CD8-positive, alpha-beta memory T cell (primary cell): Measurements from ENCODE around the gene C1orf174. TPM values are rescaled to one million over a fixed set of nuclear protein-coding genes. Genes with fewer than 3 reads are reported as not detected.

Source experiments
- polyA plus RNA-seq: library from polyadenylated mRNA; unstranded; fragments of 300-500 nt; fragmentation: Illumina TruSeq; gene quantifications from one replicate; pipeline ENCODE4 v1.2.3, GENCODE V29; 2021
- total RNA-seq, 2 experiments: library from RNA; stranded (reverse); gene quantifications; one replicate each; pipeline ENCODE4 v1.2.3, GENCODE V29; 2021

The C1orf174 gene
- total and polyA plus RNA-seq, 3 experiments from 2014 or later, result 31.1 to 51.8 (median 49.7) TPM

Other genes with a start within 250 kb of the C1orf174 start
- under 1 TPM; 0.49 to 0.63 TPM for gene TP73, start 247.8 kb downstream of the C1orf174 start, total RNA-seq
- 0.20 TPM for gene TP73, start 247.8 kb downstream of the C1orf174 start, polyA plus RNA-seq
- not detected for gene CCDC27, start 147.8 kb downstream of the C1orf174 start, total RNA-seq
- not detected for gene CCDC27, start 147.8 kb downstream of the C1orf174 start, polyA plus RNA-seq
- 1 to 10 TPM in 1 of 2 experiments, under 1 TPM in 1; 0.80 to 1.6 TPM for gene SMIM1, start 127.5 kb downstream of the C1orf174 start, total RNA-seq
- 1.1 TPM for gene SMIM1, start 127.5 kb downstream of the C1orf174 start, polyA plus RNA-seq
- 10 to 100 TPM; 42.6 to 50.5 TPM for gene LRRC47, start 103.8 kb downstream of the C1orf174 start, total RNA-seq
- gene LRRC47, start 103.8 kb downstream of the C1orf174 start, polyA plus RNA-seq, result 36.9 TPM
- 10 to 100 TPM; 45.0 to 47.0 TPM for gene CEP104, start 43.1 kb downstream of the C1orf174 start, total RNA-seq
- 29.4 TPM for gene CEP104, start 43.1 kb downstream of the C1orf174 start, polyA plus RNA-seq
- 10 to 100 TPM; 10.9 to 14.6 TPM for gene DFFB, start 42.8 kb downstream of the C1orf174 start, total RNA-seq
- 8.3 TPM for gene DFFB, start 42.8 kb downstream of the C1orf174 start, polyA plus RNA-seq